Right lobe of liver (tissue), 4 donors: ENCODE measurements around the gene DGKI.

Experiments used
- POLR2A ChIP-seq: fragments of 450-650 bp; IDR thresholded peaks from one replicate; pipeline ENCODE4 v1.6.1; 2017; ENCODE audit warnings: antibody characterized with exemption, mild to moderate bottlenecking
- TF ChIP-seq, protein P1 (sequence below), 4 donors: fragments of 200-600 bp in 3 of 4; fragments of 450-650 bp in 1 of 4; IDR thresholded peaks; one replicate each; pipeline versions ENCODE4 v1.5.1 to v1.8.0; 2016 to 2022; ENCODE audit warnings: antibody characterized with exemption in 4 of 4, mild to moderate bottlenecking in 2 of 4
- donor health status: DM: no; HTN: no; CAD: no.
- donor health status: DM: no; HTN: no; CAD: no.
- donor health status: DM: no; HTN: yes; CAD: no.

- TF ChIP-seq, protein P1, sequence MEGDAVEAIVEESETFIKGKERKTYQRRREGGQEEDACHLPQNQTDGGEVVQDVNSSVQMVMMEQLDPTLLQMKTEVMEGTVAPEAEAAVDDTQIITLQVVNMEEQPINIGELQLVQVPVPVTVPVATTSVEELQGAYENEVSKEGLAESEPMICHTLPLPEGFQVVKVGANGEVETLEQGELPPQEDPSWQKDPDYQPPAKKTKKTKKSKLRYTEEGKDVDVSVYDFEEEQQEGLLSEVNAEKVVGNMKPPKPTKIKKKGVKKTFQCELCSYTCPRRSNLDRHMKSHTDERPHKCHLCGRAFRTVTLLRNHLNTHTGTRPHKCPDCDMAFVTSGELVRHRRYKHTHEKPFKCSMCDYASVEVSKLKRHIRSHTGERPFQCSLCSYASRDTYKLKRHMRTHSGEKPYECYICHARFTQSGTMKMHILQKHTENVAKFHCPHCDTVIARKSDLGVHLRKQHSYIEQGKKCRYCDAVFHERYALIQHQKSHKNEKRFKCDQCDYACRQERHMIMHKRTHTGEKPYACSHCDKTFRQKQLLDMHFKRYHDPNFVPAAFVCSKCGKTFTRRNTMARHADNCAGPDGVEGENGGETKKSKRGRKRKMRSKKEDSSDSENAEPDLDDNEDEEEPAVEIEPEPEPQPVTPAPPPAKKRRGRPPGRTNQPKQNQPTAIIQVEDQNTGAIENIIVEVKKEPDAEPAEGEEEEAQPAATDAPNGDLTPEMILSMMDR (IDR thresholded peaks at IDR 0.05): no peak
- TF ChIP-seq POLR2A: no peak
Measured at GRCh38 chr7:137418841-137419240, 427.9 kb downstream of the DGKI start.
